Endothelial cell of umbilical vein (primary cell): ENCODE measurements around the gene PPIE. TPM values are rescaled to one million over a fixed set of nuclear protein-coding genes. Genes with fewer than 3 reads are reported as not detected.

Source experiments
- BruUV-seq: library from RNA; stranded (reverse); fragments of 400-500 nt; replicated peaks from 2 replicates; lab custom pipeline; 2021; lab: Mats Ljungman, UMichigan
- CTCF ChIA-PET: fragments of 300-600, 350-600 bp; sonication (Branson Sonifier 250); formaldehyde crosslinking; loops from one replicate; lab custom pipeline; 2021; ENCODE audit warnings: antibody characterized with exemption, inconsistent platforms; lab: Charles Lee
- POLR2A ChIA-PET: fragments of 300-600, 350-600 bp; sonication (Branson Sonifier 250); formaldehyde crosslinking; loops from one replicate; lab custom pipeline; 2021; ENCODE audit warnings: antibody characterized with exemption, inconsistent platforms; lab: Charles Lee
- DNase-seq: peaks from one replicate; pipeline ENCODE4 v3.0.0-alpha.2; 2011; ENCODE audit warnings: low read depth, low spot score
- FAIRE-seq: peaks from 2 replicates; lab custom pipeline; 2011; peaks lifted over from hg19 to GRCh38; lab: Jason Lieb, UNC
- H2AFZ ChIP-seq: 2 replicates; pipeline ENCODE4 v1.6.0; 2012; ENCODE audit warnings: low read depth, low read length, control low read depth, inconsistent platforms
- H3K27ac ChIP-seq: 2 replicates; pipeline ENCODE4 v1.5.1; 2011; ENCODE audit warnings: low read depth, mild to moderate bottlenecking, control low read depth, low read length, moderate library complexity; ENCODE audit not compliant: insufficient read depth
- H3K27me3 ChIP-seq, 2 experiments: 2 replicates each; pipeline versions ENCODE4 v1.6.0 to v1.6.1; 2011; ENCODE audit warnings: low read length in 2 of 2, mixed read lengths in 1 of 2; ENCODE audit not compliant: control insufficient read depth in 2 of 2, insufficient read depth in 2 of 2
- H3K36me3 ChIP-seq, 2 experiments: 2 replicates in 1 of 2; 3 replicates in 1 of 2; pipeline ENCODE4 v1.5.1; 2011; ENCODE audit warnings: low read length in 2 of 2, mild to moderate bottlenecking in 1 of 2, moderate library complexity in 1 of 2; ENCODE audit not compliant: control insufficient read depth in 2 of 2, insufficient read depth in 2 of 2; ENCODE audit errors: extremely low read depth in 1 of 2
- H3K4me1 ChIP-seq: 3 replicates; pipeline ENCODE4 v1.5.1; 2011; ENCODE audit warnings: mild to moderate bottlenecking, low read length; ENCODE audit not compliant: control insufficient read depth, insufficient read depth; ENCODE audit errors: extremely low read depth
- H3K4me2 ChIP-seq: 2 replicates; pipeline ENCODE4 v1.6.1; 2011; ENCODE audit warnings: low read length, control low read depth, mixed read lengths; ENCODE audit not compliant: insufficient read depth
- H3K4me3 ChIP-seq, 3 experiments: fragments of 200-600 bp in 1 of 3; sonication (generic), shearing (Covaris generic) in 1 of 3; replicated peaks in 1 of 3; 2 replicates each; pipeline ENCODE4 v1.5.1; 2011 to 2016; ENCODE audit warnings: control low read depth in 3 of 3, low read length in 3 of 3, mild to moderate bottlenecking in 2 of 3, inconsistent platforms in 1 of 3, low read depth in 1 of 3, moderate library complexity in 1 of 3; ENCODE audit not compliant: insufficient read depth in 1 of 3
- H3K79me2 ChIP-seq: 2 replicates; pipeline ENCODE4 v1.6.0; 2012; ENCODE audit warnings: low read length, inconsistent platforms; ENCODE audit not compliant: control insufficient read depth, insufficient read depth
- H3K9ac ChIP-seq: replicated peaks from 2 replicates; pipeline ENCODE3; 2011; ENCODE audit warnings: low read length, control low read depth; ENCODE audit not compliant: insufficient read depth; ENCODE audit errors: extremely low read depth
- H3K9me1 ChIP-seq: replicated peaks from 3 replicates; pipeline ENCODE4 v1.6.0; 2011; ENCODE audit warnings: mild to moderate bottlenecking, low read length; ENCODE audit not compliant: control insufficient read depth, insufficient read depth; ENCODE audit errors: extremely low read depth
- H3K9me3 ChIP-seq: replicated peaks from 2 replicates; pipeline ENCODE4 v1.5.1; 2012; ENCODE audit warnings: low read length, inconsistent platforms; ENCODE audit not compliant: control insufficient read depth, insufficient read depth
- H4K20me1 ChIP-seq: replicated peaks from 2 replicates; pipeline ENCODE3; 2011; ENCODE audit warnings: mild to moderate bottlenecking, low read length; ENCODE audit not compliant: control insufficient read depth, insufficient read depth; ENCODE audit errors: extremely low read depth
- EZH2 ChIP-seq: IDR thresholded peaks from 2 replicates; pipeline ENCODE4 v1.6.1; 2012; ENCODE audit warnings: borderline replicate concordance, low read depth, mild to moderate bottlenecking, moderate library complexity, low read length, inconsistent platforms; ENCODE audit not compliant: severe bottlenecking
- FOS ChIP-seq: IDR thresholded peaks from 2 replicates; pipeline ENCODE4 v1.6.1; 2011; ENCODE audit warnings: mild to moderate bottlenecking, low read length, moderate library complexity, borderline replicate concordance; ENCODE audit not compliant: insufficient read depth
- GATA2 ChIP-seq: IDR thresholded peaks from 2 replicates; pipeline ENCODE4 v1.7.0; 2011; ENCODE audit warnings: low read depth, mild to moderate bottlenecking, moderate library complexity, mixed read lengths, low read length; ENCODE audit not compliant: insufficient read length, insufficient read depth
- JUN ChIP-seq: IDR thresholded peaks from 2 replicates; pipeline ENCODE4 v1.6.1; 2011; ENCODE audit warnings: borderline replicate concordance, low read depth; ENCODE audit not compliant: insufficient read length, insufficient read depth
- MYC ChIP-seq: IDR thresholded peaks from one replicate; pipeline ENCODE4 v1.6.1; 2011; ENCODE audit warnings: mild to moderate bottlenecking, low read depth, low read length
- POLR2A ChIP-seq: IDR thresholded peaks from 2 replicates; pipeline ENCODE4 v1.6.1; 2012; ENCODE audit warnings: low read depth, mild to moderate bottlenecking, control low read depth, low read length
- POLR2AphosphoS5 ChIP-seq: IDR thresholded peaks from 2 replicates; pipeline ENCODE4 v1.6.1; 2012; ENCODE audit warnings: low read depth, mild to moderate bottlenecking, control low read depth, low read length, moderate library complexity; ENCODE audit not compliant: insufficient read depth
- dilution Hi-C: fragments of 300-500 bp; cut with MboI; formaldehyde crosslinking; loops from one replicate; pipeline ENCODE4 v1.15.0; 2019; ENCODE audit warnings: low sequenced_read_pairs; ENCODE audit not compliant: extremely low pct_ligation_motif_present
- intact Hi-C: fragments of 100-400 bp; cut with micrococcal nuclease; formaldehyde crosslinking; loops from one replicate; pipeline ENCODE4 v1.10.0; 2022
- polyA plus RNA-seq, 4 experiments: library from polyadenylated mRNA; depleted of rRNA in 3 of 4; stranded (reverse) in 3 of 4; unstranded in 1 of 4; fragments of >200 nt; gene quantifications; 2 replicates each; pipeline versions ENCODE4 v1.2.1 to v1.2.3, GENCODE V29; 2011 to 2012; ENCODE audit warnings: missing spikeins in 1 of 4
- total RNA-seq: library from RNA; stranded (reverse); gene quantifications from 2 replicates; pipeline ENCODE4 v1.2.3, GENCODE V29; 2021
- TF ChIP-seq, protein P1 (sequence below): IDR thresholded peaks from 2 replicates; pipeline ENCODE4 v1.6.1; 2011; ENCODE audit not compliant: insufficient read depth, insufficient read length
- TF ChIP-seq, protein P2 (sequence below), 2 donors: IDR thresholded peaks; 1 replicate in 1 of 2; 2 replicates in 1 of 2; pipeline ENCODE4 v1.5.1; 2011; ENCODE audit warnings: low read length in 2 of 2, mild to moderate bottlenecking in 2 of 2, moderate library complexity in 2 of 2, control low read depth in 1 of 2, inconsistent platforms in 1 of 2, low read depth in 1 of 2; ENCODE audit not compliant: insufficient read depth in 1 of 2; ENCODE audit errors: extremely low read depth in 1 of 2

The PPIE gene
- total and polyA plus RNA-seq, 2 donors (not counting 3 experiments of a cell fraction or from before 2014, with no cell fraction given) = 44.4 to 74.9 TPM

DNA sequence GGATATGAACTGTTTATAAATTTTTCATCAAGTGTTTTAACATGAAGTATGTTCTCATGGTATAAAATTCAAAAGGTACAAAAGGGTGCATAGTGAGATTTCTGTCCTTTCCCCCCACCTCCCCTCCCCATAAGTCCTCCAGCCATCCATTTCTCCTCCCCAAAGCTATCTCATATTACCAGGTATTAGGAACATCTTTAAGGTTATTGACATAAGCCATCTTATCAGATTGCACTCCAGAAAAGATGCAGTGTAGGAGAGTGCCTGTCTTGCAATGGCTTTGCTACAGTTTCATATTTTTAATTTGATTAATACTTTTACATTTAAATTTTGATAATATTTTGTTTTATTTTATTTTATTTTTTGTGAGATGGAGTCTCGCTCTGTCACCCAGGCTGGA is 33.9 kb upstream of the PPIE start:
- ChIA-PET CTCF (interaction anchor here (1.3 to 2.7 kb wide), 4 partner anchors 15 to 99 kb away, joined by 4 to 12 read pairs (median 8); no protein-coding TSS in a partner anchor), POLR2A (no interaction called here)
- dilution Hi-C loops (no loop called here), intact Hi-C loops (no loop called here)
- FAIRE-seq (no peak), DNase-seq (no peak)
- no peaks in the 10 kb centered on the region for H4K20me1 ChIP-seq
- no peaks in the 10 kb centered on the region for H3K4me1 ChIP-seq
- peaks cover 21 to 23% of the 10 kb centered on the region in 2 experiments for H3K27me3 ChIP-seq
- no peaks in the 10 kb centered on the region for H3K79me2 ChIP-seq
- no peak overlapping the region for H3K9ac ChIP-seq
- H3K9me1 ChIP-seq = no peaks in the 10 kb centered on the region
- no peak overlapping the region for H3K4me3 ChIP-seq
- TF ChIP-seq, protein P1, sequence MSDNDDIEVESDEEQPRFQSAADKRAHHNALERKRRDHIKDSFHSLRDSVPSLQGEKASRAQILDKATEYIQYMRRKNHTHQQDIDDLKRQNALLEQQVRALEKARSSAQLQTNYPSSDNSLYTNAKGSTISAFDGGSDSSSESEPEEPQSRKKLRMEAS = no peak
- TF ChIP-seq FOS (no peak), POLR2AphosphoS5 (no peak), GATA2 (no peak), POLR2A (no peak), JUN (no peak), EZH2 (no peak), MYC (no peak)
- TF ChIP-seq, protein P2, sequence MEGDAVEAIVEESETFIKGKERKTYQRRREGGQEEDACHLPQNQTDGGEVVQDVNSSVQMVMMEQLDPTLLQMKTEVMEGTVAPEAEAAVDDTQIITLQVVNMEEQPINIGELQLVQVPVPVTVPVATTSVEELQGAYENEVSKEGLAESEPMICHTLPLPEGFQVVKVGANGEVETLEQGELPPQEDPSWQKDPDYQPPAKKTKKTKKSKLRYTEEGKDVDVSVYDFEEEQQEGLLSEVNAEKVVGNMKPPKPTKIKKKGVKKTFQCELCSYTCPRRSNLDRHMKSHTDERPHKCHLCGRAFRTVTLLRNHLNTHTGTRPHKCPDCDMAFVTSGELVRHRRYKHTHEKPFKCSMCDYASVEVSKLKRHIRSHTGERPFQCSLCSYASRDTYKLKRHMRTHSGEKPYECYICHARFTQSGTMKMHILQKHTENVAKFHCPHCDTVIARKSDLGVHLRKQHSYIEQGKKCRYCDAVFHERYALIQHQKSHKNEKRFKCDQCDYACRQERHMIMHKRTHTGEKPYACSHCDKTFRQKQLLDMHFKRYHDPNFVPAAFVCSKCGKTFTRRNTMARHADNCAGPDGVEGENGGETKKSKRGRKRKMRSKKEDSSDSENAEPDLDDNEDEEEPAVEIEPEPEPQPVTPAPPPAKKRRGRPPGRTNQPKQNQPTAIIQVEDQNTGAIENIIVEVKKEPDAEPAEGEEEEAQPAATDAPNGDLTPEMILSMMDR (IDR thresholded peaks at IDR 0.05; ENCODE audit: extremely low read depth in 1 of 2, insufficient read depth in 1 of 2, low read depth in 1 of 2, low read length in 2 of 2) = no peak
- no peak overlapping the region for H3K27ac ChIP-seq
- H3K36me3 ChIP-seq = no peaks in the 10 kb centered on the region
- BruUV-seq = no TSS peak
- no peaks in the 10 kb centered on the region for H3K9me3 ChIP-seq
- no peak overlapping the region for H3K4me2 ChIP-seq
- no peak overlapping the region for H2AFZ ChIP-seq
